ENCODE results near the gene DNAI1.

Gene DNAI1

DNA sequence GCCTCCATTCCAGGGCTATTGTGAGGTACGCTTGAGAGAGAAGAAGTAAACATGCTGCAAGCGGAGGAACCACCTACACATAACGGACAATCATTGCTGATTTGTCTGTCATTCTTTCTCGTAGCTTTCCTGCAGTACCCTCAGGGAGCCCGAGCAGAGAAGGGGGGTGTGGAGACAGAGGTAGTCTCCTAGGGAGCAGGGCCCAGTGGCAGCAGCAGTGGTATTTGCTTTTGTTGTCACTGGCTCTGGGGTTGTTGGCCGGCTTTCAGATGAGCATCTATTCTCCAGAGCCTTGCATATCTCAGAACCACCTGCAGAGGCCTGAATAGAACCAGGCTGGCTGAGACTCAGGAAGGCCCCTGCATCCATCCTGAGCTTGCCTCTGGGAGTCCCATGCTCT lies 44.3 kb downstream of the DNAI1 start:
- TF ChIP-seq PPARA (CRISPR knock-in tag; IDR thresholded peaks at IDR 0.05; ENCODE audit: borderline replicate concordance): no peak
- no peak for TF ChIP-seq SNAI2 (CRISPR knock-in tag; IDR thresholded peaks at IDR 0.05)
- no peak for TF ChIP-seq ISL1 (CRISPR knock-in tag; IDR thresholded peaks at IDR 0.05)
- TF ChIP-seq ARNTL (CRISPR knock-in tag; IDR thresholded peaks at IDR 0.05; ENCODE audit: borderline replicate concordance, low read depth): no peak
- TF ChIP-seq TCF4 (CRISPR knock-in tag; IDR thresholded peaks at IDR 0.05; ENCODE audit: borderline replicate concordance): no peak
- no peak for TF ChIP-seq CSDC2 (CRISPR knock-in tag; IDR thresholded peaks at IDR 0.05)
- TF ChIP-seq ESRRG (CRISPR knock-in tag; IDR thresholded peaks at IDR 0.05): no peak
- TF ChIP-seq ZNF70 (CRISPR knock-in tag; IDR thresholded peaks at IDR 0.05): no peak
- no peak for TF ChIP-seq ZNF565 (CRISPR knock-in tag; conservative IDR thresholded peaks at IDR 0.05; ENCODE audit: low read depth)
- no peak for TF ChIP-seq OSR1 (CRISPR knock-in tag; IDR thresholded peaks at IDR 0.05)
- TF ChIP-seq, protein P1, sequence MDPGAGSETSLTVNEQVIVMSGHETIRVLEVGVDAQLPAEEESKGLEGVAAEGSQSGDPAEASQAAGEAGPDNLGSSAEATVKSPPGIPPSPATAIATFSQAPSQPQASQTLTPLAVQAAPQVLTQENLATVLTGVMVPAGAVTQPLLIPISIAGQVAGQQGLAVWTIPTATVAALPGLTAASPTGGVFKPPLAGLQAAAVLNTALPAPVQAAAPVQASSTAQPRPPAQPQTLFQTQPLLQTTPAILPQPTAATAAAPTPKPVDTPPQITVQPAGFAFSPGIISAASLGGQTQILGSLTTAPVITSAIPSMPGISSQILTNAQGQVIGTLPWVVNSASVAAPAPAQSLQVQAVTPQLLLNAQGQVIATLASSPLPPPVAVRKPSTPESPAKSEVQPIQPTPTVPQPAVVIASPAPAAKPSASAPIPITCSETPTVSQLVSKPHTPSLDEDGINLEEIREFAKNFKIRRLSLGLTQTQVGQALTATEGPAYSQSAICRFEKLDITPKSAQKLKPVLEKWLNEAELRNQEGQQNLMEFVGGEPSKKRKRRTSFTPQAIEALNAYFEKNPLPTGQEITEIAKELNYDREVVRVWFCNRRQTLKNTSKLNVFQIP (CRISPR knock-in tag; IDR thresholded peaks at IDR 0.05; ENCODE audit: borderline replicate concordance, low read depth): no peak
- TF ChIP-seq ZFP30 (CRISPR knock-in tag; IDR thresholded peaks at IDR 0.05): no peak

DNA sequence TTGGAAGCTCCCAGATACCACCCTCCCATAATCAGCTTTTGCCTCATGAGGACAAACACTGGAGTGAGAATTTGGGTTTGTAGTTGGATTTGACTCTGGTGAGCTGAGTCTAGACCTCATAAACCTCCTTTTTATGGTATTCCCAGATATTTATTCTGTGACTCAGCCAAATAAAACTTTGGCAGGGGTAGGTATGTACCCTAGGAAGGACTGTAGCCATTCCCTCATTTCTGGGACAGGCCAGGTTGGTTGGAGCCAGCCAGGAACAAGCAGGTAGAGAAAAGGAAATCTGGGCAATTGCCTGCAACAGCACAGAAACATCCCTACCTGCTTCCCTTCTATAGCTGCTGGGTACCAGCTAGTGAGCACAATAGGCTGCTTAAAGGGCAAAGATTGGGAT lies 44.8 kb downstream of the DNAI1 start:
- no peak for ATAC-seq

More for the DNA sequence above, 44.3 kb downstream of the DNAI1 start:
- no peak for ATAC-seq

More for the DNA sequence above, 44.8 kb downstream of the DNAI1 start:
- TF ChIP-seq ARNTL (CRISPR knock-in tag; IDR thresholded peaks at IDR 0.05; ENCODE audit: borderline replicate concordance, low read depth): no peak
- no peak for TF ChIP-seq ESRRG (CRISPR knock-in tag; IDR thresholded peaks at IDR 0.05)
- TF ChIP-seq ZC3H10 (CRISPR knock-in tag; IDR thresholded peaks at IDR 0.05): no peak
- no peak for TF ChIP-seq GLIS3 (CRISPR knock-in tag; IDR thresholded peaks at IDR 0.05)
- no peak for TF ChIP-seq ISL1 (CRISPR knock-in tag; IDR thresholded peaks at IDR 0.05)
- TF ChIP-seq ZNF70 (CRISPR knock-in tag; IDR thresholded peaks at IDR 0.05): no peak
- TF ChIP-seq ZFP30 (CRISPR knock-in tag; IDR thresholded peaks at IDR 0.05): no peak
- TF ChIP-seq TOX (CRISPR knock-in tag; IDR thresholded peaks at IDR 0.05; ENCODE audit: borderline replicate concordance): no peak
- TF ChIP-seq, protein P1 (CRISPR knock-in tag; IDR thresholded peaks at IDR 0.05; ENCODE audit: borderline replicate concordance, low read depth): no peak
- TF ChIP-seq, protein P2, sequence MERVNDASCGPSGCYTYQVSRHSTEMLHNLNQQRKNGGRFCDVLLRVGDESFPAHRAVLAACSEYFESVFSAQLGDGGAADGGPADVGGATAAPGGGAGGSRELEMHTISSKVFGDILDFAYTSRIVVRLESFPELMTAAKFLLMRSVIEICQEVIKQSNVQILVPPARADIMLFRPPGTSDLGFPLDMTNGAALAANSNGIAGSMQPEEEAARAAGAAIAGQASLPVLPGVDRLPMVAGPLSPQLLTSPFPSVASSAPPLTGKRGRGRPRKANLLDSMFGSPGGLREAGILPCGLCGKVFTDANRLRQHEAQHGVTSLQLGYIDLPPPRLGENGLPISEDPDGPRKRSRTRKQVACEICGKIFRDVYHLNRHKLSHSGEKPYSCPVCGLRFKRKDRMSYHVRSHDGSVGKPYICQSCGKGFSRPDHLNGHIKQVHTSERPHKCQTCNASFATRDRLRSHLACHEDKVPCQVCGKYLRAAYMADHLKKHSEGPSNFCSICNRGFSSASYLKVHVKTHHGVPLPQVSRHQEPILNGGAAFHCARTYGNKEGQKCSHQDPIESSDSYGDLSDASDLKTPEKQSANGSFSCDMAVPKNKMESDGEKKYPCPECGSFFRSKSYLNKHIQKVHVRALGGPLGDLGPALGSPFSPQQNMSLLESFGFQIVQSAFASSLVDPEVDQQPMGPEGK (CRISPR knock-in tag; IDR thresholded peaks at IDR 0.05; ENCODE audit: borderline replicate concordance): no peak
- TF ChIP-seq, protein P3, sequence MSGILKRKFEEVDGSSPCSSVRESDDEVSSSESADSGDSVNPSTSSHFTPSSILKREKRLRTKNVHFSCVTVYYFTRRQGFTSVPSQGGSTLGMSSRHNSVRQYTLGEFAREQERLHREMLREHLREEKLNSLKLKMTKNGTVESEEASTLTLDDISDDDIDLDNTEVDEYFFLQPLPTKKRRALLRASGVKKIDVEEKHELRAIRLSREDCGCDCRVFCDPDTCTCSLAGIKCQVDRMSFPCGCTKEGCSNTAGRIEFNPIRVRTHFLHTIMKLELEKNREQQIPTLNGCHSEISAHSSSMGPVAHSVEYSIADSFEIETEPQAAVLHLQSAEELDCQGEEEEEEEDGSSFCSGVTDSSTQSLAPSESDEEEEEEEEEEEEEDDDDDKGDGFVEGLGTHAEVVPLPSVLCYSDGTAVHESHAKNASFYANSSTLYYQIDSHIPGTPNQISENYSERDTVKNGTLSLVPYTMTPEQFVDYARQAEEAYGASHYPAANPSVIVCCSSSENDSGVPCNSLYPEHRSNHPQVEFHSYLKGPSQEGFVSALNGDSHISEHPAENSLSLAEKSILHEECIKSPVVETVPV (CRISPR knock-in tag; IDR thresholded peaks at IDR 0.05): no peak
- TF ChIP-seq, protein P4, sequence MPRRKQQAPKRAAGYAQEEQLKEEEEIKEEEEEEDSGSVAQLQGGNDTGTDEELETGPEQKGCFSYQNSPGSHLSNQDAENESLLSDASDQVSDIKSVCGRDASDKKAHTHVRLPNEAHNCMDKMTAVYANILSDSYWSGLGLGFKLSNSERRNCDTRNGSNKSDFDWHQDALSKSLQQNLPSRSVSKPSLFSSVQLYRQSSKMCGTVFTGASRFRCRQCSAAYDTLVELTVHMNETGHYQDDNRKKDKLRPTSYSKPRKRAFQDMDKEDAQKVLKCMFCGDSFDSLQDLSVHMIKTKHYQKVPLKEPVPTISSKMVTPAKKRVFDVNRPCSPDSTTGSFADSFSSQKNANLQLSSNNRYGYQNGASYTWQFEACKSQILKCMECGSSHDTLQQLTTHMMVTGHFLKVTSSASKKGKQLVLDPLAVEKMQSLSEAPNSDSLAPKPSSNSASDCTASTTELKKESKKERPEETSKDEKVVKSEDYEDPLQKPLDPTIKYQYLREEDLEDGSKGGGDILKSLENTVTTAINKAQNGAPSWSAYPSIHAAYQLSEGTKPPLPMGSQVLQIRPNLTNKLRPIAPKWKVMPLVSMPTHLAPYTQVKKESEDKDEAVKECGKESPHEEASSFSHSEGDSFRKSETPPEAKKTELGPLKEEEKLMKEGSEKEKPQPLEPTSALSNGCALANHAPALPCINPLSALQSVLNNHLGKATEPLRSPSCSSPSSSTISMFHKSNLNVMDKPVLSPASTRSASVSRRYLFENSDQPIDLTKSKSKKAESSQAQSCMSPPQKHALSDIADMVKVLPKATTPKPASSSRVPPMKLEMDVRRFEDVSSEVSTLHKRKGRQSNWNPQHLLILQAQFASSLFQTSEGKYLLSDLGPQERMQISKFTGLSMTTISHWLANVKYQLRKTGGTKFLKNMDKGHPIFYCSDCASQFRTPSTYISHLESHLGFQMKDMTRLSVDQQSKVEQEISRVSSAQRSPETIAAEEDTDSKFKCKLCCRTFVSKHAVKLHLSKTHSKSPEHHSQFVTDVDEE (CRISPR knock-in tag; IDR thresholded peaks at IDR 0.05): no peak
- TF ChIP-seq, protein P5, sequence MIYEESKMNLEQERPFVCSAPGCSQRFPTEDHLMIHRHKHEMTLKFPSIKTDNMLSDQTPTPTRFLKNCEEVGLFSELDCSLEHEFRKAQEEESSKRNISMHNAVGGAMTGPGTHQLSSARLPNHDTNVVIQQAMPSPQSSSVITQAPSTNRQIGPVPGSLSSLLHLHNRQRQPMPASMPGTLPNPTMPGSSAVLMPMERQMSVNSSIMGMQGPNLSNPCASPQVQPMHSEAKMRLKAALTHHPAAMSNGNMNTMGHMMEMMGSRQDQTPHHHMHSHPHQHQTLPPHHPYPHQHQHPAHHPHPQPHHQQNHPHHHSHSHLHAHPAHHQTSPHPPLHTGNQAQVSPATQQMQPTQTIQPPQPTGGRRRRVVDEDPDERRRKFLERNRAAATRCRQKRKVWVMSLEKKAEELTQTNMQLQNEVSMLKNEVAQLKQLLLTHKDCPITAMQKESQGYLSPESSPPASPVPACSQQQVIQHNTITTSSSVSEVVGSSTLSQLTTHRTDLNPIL (CRISPR knock-in tag; IDR thresholded peaks at IDR 0.05; ENCODE audit: low read depth): no peak
- no peak for TF ChIP-seq RARB (CRISPR knock-in tag; IDR thresholded peaks at IDR 0.05)
- TF ChIP-seq ZNF8 (CRISPR knock-in tag; IDR thresholded peaks at IDR 0.05): no peak
- no peak for TF ChIP-seq BACH2 (CRISPR knock-in tag; IDR thresholded peaks at IDR 0.05; ENCODE audit: borderline replicate concordance)
- TF ChIP-seq SNAI2 (CRISPR knock-in tag; IDR thresholded peaks at IDR 0.05): no peak
- no peak for TF ChIP-seq ZFP3 (CRISPR knock-in tag; IDR thresholded peaks at IDR 0.05)

All from SK-N-SH treated with all-trans-retinoic acid at 6 μM for 48 hours (cell line).